ENCODE measurements around the gene POGLUT3.

DNA sequence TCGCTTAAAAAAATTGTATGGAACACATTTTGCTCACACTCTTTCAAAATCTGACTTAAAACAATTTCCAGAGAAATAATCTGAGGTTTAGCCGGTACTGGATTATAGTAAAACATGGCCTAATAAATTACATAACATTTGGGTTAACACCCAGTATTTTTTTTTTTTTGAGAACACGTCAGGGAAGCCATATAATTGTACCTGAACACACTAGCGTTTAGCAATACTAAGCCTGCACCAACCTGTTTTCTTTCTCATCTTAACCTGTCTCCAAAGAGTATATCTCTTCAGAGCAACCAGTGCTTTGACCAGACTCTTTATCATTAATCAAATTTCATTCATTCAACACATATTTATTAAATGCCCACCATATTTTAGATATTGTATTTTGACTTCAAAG is 2.0 kb upstream of the POGLUT3 start:
- no peak for TF ChIP-seq POLR2A (IDR thresholded peaks at IDR 0.05)
- TF ChIP-seq, protein P1, sequence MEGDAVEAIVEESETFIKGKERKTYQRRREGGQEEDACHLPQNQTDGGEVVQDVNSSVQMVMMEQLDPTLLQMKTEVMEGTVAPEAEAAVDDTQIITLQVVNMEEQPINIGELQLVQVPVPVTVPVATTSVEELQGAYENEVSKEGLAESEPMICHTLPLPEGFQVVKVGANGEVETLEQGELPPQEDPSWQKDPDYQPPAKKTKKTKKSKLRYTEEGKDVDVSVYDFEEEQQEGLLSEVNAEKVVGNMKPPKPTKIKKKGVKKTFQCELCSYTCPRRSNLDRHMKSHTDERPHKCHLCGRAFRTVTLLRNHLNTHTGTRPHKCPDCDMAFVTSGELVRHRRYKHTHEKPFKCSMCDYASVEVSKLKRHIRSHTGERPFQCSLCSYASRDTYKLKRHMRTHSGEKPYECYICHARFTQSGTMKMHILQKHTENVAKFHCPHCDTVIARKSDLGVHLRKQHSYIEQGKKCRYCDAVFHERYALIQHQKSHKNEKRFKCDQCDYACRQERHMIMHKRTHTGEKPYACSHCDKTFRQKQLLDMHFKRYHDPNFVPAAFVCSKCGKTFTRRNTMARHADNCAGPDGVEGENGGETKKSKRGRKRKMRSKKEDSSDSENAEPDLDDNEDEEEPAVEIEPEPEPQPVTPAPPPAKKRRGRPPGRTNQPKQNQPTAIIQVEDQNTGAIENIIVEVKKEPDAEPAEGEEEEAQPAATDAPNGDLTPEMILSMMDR (IDR thresholded peaks at IDR 0.05) = no peak

All from esophagus squamous epithelium (tissue), 4 donors.